Astrocyte of the cerebellum (primary cell): ENCODE results near the gene KDM4D.
"Not testable (repeated sequence)": the region's sequence is repeated elsewhere in the genome, so short reads cannot be mapped to it uniquely, and the experiment has no call there.

ENCODE experiments used
- DNase-seq: peaks from one replicate; pipeline ENCODE4 v3.0.0-alpha.2; 2011; ENCODE audit warnings: low read depth
- H3K4me3 ChIP-seq: 2 replicates; pipeline ENCODE4 v1.5.1; 2011; ENCODE audit warnings: mild to moderate bottlenecking, low read depth, low read length, moderate library complexity
- in situ Hi-C: cut with HindIII; loops from 2 replicates; pipeline ENCODE4 v1.10.0; 2017; ENCODE audit warnings: low sequenced_read_pairs
- TF ChIP-seq, protein P1 (sequence below): IDR thresholded peaks from 2 replicates; pipeline ENCODE4 v1.5.1; 2012; ENCODE audit warnings: low read length, low read depth, moderate library complexity, mild to moderate bottlenecking; ENCODE audit errors: missing control alignments

Gene KDM4D

GRCh38 chr11:94928117-94928990 lies 45.2 kb upstream of the KDM4D start:
- no peak overlapping the region for H3K4me3 ChIP-seq
- in situ Hi-C loops: no loop called here
- TF ChIP-seq, protein P1, sequence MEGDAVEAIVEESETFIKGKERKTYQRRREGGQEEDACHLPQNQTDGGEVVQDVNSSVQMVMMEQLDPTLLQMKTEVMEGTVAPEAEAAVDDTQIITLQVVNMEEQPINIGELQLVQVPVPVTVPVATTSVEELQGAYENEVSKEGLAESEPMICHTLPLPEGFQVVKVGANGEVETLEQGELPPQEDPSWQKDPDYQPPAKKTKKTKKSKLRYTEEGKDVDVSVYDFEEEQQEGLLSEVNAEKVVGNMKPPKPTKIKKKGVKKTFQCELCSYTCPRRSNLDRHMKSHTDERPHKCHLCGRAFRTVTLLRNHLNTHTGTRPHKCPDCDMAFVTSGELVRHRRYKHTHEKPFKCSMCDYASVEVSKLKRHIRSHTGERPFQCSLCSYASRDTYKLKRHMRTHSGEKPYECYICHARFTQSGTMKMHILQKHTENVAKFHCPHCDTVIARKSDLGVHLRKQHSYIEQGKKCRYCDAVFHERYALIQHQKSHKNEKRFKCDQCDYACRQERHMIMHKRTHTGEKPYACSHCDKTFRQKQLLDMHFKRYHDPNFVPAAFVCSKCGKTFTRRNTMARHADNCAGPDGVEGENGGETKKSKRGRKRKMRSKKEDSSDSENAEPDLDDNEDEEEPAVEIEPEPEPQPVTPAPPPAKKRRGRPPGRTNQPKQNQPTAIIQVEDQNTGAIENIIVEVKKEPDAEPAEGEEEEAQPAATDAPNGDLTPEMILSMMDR: no peak
- no peak for DNase-seq

GRCh38 chr11:94932072-94932471 lies 41.4 kb upstream of the KDM4D start:
- H3K4me3 ChIP-seq, in situ Hi-C loops, DNase-seq: not testable (repeated sequence)

DNA sequence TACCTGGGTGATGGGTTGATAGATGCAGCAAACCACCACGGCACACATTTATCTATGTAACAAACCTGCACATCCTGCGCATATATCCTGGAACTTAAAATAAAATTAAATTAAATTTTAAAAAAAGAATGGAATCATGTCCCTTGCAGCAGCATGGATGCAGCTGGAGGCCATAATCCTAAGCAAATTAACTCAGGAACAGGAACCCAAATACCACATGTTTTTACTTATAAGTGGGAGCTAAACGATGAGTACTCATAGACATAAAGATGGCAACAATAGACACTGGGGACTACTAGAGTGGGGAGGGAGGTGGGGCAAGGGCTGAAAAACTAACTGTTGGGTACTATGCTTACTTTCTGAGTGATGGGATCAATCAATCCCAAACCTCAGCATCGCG lies 41.0 kb upstream of the KDM4D start:
- no peak overlapping the region for H3K4me3 ChIP-seq
- TF ChIP-seq, protein P1: no peak

GRCh38 chr11:94933223-94934130 lies 40.0 kb upstream of the KDM4D start:
- DNase-seq: peak; percentile 84
- TF ChIP-seq, protein P1: no peak
- in situ Hi-C loops: no loop called here
- H3K4me3 ChIP-seq: no peak overlapping the region

More for the DNA sequence above, 41.0 kb upstream of the KDM4D start:
- no peak for DNase-seq
- in situ Hi-C loops: no loop called here

- DNase-seq: no peak
- in situ Hi-C loops: no loop called here
- TF ChIP-seq, protein P1: no peak
- no peak overlapping the region for H3K4me3 ChIP-seq
Measured at GRCh38 chr11:94934362-94934761, 39.1 kb upstream of the KDM4D start.

- no peak for DNase-seq
- TF ChIP-seq, protein P1: no peak
- no peak overlapping the region for H3K4me3 ChIP-seq
- in situ Hi-C loops: no loop called here
Measured at GRCh38 chr11:94934846-94935245, 38.7 kb upstream of the KDM4D start.
